Esophagus squamous epithelium (tissue), 5 donors: ENCODE results near the gene IDH3A. TPM values are rescaled to one million over a fixed set of nuclear protein-coding genes. Genes with fewer than 3 reads are reported as not detected.

Experiments used
- DNase-seq: peaks from one replicate; lab custom pipeline; 2025; lab: John Stamatoyannopoulos, UW
- H3K27ac ChIP-seq, 4 donors: fragments of 200-600 bp; sonication (generic); one replicate each; pipeline ENCODE4 v1.5.1; 2016 to 2019; ENCODE audit warnings: mild to moderate bottlenecking in 1 of 4
- H3K27me3 ChIP-seq, 4 donors: fragments of 200-600 bp; sonication (generic); 1 replicate in 3 of 4; 2 replicates in 1 of 4; pipeline versions ENCODE4 v1.5.1 to v1.6.0; 2017 to 2021; ENCODE audit warnings: antibody characterized with exemption in 1 of 4
- H3K36me3 ChIP-seq, 3 donors: fragments of 200-600 bp; sonication (generic); one replicate each; pipeline ENCODE4 v1.5.1; 2016 to 2019
- H3K4me1 ChIP-seq, 3 donors: fragments of 200-600 bp; sonication (generic); one replicate each; pipeline ENCODE4 v1.5.1; 2017 to 2019
- H3K4me3 ChIP-seq, 4 donors: fragments of 200-600 bp; sonication (generic); 1 replicate in 3 of 4; 2 replicates in 1 of 4; pipeline ENCODE4 v1.5.1; 2016 to 2019; ENCODE audit warnings: mild to moderate bottlenecking in 2 of 4, moderate library complexity in 1 of 4
- H3K9me3 ChIP-seq, 3 donors: fragments of 200-600 bp; sonication (generic); one replicate each; pipeline ENCODE4 v1.5.1; 2016 to 2019
- POLR2A ChIP-seq, 4 donors: fragments of 450-650 bp; IDR thresholded peaks; one replicate each; pipeline ENCODE4 v1.6.1; 2017; ENCODE audit warnings: antibody characterized with exemption in 4 of 4, mild to moderate bottlenecking in 4 of 4, moderate library complexity in 3 of 4
- WGBS, 2 donors: methylation state at CpG; one replicate each; pipeline ENCODE4 v1.1.5; 2018; 5-methylcytosine and 5-hydroxymethylcytosine counted together
- intact Hi-C: fragments of 100-400 bp; cut with DNase I; formaldehyde crosslinking; loops from one replicate; pipeline ENCODE4 v1.15.0; 2022
- total RNA-seq, 4 donors: library from RNA; depleted of rRNA; stranded (reverse); fragments of >200 nt; gene quantifications; one replicate each; pipeline ENCODE4 v1.1.0, GENCODE V29; 2016
- TF ChIP-seq, protein P1 (sequence below), 6 experiments: fragments of 450-650 bp in 4 of 6; fragments of 200-600 bp in 2 of 6; sonication (generic) in 2 of 6; IDR thresholded peaks; one replicate each; pipeline ENCODE4 v1.5.1; 2016 to 2019; ENCODE audit warnings: antibody characterized with exemption in 6 of 6, mild to moderate bottlenecking in 4 of 6, moderate library complexity in 4 of 6
- donor health status: DM: yes; HTN: yes; CAD: no.

Gene IDH3A
- total RNA-seq, 4 donors from 2014 or later: 50.7 to 114 (median 83.8) TPM

DNA sequence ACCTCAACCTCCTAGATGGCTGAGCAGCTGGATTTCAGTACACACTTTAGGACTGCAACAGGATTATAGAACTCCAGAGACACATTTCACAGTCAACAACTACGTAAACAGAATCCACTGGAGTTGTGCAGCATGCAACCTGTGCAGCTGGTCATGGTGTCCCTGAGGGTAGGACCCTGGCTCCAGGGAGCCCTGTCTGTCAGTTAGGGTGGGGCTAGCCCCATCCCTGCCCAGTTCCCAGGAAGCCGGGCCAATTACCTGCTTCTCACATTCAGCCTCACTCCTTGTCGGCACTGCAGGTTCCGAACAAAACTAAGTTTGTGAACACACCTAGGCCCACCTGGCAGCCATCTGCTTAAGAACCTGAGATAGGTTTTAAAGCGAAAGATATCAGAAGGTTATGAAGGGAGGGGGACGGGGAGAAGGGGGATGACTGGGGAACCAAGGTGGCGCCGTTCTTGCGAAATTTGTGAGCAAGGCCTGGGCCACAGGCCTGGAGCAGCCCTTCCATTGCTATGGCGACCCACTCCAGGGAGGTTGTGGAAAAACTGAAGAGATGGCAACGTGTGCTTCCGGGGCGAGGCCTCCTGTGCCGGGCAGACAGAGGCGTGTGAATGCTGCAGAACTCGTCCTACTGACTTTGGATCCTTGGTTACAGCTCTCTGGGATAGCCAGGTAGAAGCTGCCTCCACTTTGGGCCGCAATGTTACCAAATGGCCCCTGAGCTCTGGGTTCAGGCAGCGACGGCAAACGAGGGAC is 59.9 kb downstream of the IDH3A start:
- Histone ChIP-seq H3K27ac (peak overlapping the region; percentile 20 to 83 (median 76)), H3K36me3 (no peaks in the 10 kb centered on the region), H3K4me1 (peaks cover 24 to 79% (median 36%) of the 10 kb centered on the region in 3 donors), H3K27me3 (no peaks in the 10 kb centered on the region), H3K4me3 (no peak overlapping the region), H3K9me3 (no peaks in the 10 kb centered on the region)
- no peak for TF ChIP-seq POLR2A (IDR thresholded peaks at IDR 0.05)
- TF ChIP-seq, protein P1, sequence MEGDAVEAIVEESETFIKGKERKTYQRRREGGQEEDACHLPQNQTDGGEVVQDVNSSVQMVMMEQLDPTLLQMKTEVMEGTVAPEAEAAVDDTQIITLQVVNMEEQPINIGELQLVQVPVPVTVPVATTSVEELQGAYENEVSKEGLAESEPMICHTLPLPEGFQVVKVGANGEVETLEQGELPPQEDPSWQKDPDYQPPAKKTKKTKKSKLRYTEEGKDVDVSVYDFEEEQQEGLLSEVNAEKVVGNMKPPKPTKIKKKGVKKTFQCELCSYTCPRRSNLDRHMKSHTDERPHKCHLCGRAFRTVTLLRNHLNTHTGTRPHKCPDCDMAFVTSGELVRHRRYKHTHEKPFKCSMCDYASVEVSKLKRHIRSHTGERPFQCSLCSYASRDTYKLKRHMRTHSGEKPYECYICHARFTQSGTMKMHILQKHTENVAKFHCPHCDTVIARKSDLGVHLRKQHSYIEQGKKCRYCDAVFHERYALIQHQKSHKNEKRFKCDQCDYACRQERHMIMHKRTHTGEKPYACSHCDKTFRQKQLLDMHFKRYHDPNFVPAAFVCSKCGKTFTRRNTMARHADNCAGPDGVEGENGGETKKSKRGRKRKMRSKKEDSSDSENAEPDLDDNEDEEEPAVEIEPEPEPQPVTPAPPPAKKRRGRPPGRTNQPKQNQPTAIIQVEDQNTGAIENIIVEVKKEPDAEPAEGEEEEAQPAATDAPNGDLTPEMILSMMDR (IDR thresholded peaks at IDR 0.05): no peak
- intact Hi-C loops: no loop called here
- 74 to 76% methylated on average over 8 to 13 of the region's 20 CpGs for WGBS, 2 donors
- no peak for DNase-seq

DNA sequence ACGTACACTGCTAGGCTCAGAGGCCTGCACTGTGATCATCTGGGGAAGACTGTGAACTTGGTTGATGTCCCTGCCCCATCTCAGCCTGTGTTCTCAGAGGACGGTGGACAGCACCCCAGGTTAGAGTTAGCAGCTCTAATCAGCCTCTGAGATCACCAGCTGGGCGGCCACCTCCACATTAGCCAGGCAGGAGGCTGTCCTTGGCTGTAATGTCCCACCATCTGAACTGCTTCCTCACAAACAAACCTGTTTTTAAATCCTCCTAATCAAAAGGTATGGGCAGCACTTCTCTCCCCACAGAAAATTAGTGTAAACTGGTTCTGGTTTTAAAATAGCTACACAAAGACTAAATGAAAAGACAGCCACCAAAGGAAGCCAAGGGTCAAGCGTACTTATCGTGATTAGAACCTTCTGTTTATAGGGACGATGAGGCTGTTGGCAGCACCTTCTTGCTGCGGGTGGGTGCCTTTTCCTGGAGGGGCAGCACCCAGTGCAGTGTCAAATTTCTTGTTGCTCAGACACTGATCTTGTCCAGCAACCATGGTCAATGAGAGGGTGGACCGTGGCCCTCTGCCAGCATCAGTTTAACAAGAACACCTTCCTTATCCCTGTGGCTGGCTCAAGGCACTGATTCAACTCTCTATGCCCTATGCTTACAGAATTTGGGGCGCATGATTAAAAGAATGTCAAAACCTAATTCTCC is 60.6 kb downstream of the IDH3A start:
- WGBS, 2 donors: 65 to 79% methylated on average over 5 to 9 of the region's 9 CpGs
- Histone ChIP-seq H3K9me3 (no peaks in the 10 kb centered on the region), H3K27ac (peak overlapping the region; percentile 20 to 83 (median 76)), H3K4me1 (peaks cover 28 to 79% (median 36%) of the 10 kb centered on the region in 3 donors), H3K36me3 (no peaks in the 10 kb centered on the region), H3K4me3 (no peak overlapping the region), H3K27me3 (no peaks in the 10 kb centered on the region)
- TF ChIP-seq, protein P1 (IDR thresholded peaks at IDR 0.05): no peak
- TF ChIP-seq POLR2A (IDR thresholded peaks at IDR 0.05): no peak
- no peak for DNase-seq
- intact Hi-C loops: no loop called here

DNA sequence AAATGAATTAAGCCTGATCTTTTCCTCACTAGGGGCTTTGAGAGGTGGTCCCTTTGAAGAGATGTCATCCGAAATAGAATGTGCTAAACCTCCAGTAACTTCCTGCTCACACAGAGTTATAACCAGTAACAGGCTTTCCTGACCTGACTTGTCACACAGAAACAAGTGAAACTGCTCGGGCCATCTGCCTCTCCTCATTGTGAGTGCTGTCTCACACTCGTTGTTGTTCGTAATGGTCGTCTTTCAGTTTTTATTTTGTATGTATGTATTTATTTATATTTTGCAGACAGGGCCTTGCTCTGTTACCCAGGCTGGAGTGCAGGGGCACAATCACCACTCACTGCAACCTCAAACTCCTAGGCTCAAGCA is 61.2 kb downstream of the IDH3A start:
- no peak for DNase-seq
- 37 to 58% methylated on average over 5 of the region's 5 CpGs for WGBS, 2 donors

DNA sequence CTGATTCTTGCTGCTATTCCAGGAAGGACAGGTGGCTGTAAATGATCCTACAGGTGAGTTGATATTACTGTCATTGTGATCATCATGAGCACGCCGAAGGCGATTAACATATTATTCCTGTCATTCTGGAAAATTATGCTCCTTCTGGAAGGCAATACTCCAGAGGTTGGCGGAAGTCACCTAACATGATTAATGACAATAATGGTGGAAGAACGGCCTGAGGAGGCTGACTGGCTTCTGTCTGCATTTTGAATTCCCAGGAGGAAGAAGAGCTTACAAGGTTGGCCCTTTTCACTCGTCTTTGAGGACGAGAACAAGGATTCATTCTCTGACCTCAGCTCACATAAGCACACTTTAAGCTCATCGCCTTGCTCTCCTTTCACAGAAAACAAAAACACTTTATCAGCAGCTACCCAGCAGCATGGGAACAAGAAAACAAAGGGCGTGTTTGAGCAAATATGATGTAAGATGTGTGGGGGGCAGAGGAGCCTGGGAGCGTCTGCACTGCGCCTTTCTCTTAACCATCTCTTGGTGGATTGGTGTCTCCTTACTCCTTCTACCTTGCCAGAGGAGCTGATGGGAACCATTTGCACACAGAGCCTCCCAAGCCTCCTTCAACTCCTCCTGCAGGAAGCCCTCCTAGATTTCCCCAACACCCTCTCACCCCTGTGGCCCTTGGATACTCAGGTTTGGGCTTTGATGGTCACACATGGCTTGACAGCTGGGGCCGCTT is 62.2 kb downstream of the IDH3A start:
- intact Hi-C loops: no loop called here
- Histone ChIP-seq H3K4me1 (peaks cover 41 to 86% (median 47%) of the 10 kb centered on the region in 3 donors), H3K27me3 (no peaks in the 10 kb centered on the region), H3K36me3 (no peaks in the 10 kb centered on the region), H3K27ac (peak overlapping the region in 2 of 4 donors; percentile 73 to 83), H3K9me3 (no peaks in the 10 kb centered on the region), H3K4me3 (no peak overlapping the region)
- no peak for DNase-seq
- no peak for TF ChIP-seq POLR2A (IDR thresholded peaks at IDR 0.05)
- TF ChIP-seq, protein P1 (IDR thresholded peaks at IDR 0.05): no peak
- 68 to 74% methylated on average over 11 to 12 of the region's 12 CpGs for WGBS, 2 donors

More for the DNA sequence above, 61.2 kb downstream of the IDH3A start:
- no peaks in the 10 kb centered on the region for H3K36me3 ChIP-seq
- TF ChIP-seq POLR2A (IDR thresholded peaks at IDR 0.05): no peak
- TF ChIP-seq, protein P1 (IDR thresholded peaks at IDR 0.05): no peak
- peaks cover 33 to 79% (median 39%) of the 10 kb centered on the region in 3 donors for H3K4me1 ChIP-seq
- H3K27me3 ChIP-seq: no peaks in the 10 kb centered on the region
- H3K4me3 ChIP-seq: no peak overlapping the region
- H3K27ac ChIP-seq: peak overlapping the region; percentile 20 to 83 (median 76)
- intact Hi-C loops: no loop called here
- no peaks in the 10 kb centered on the region for H3K9me3 ChIP-seq
